Upper lobe of left lung (tissue), 4 donors: Measurements from ENCODE around the gene ACADL.

Experiments used
- POLR2AphosphoS5 ChIP-seq, 2 donors: sonication (generic); formaldehyde crosslinking; IDR thresholded peaks; one replicate each; pipeline ENCODE4 v1.5.1; 2017; ENCODE audit warnings: antibody characterized with exemption in 2 of 2
- TF ChIP-seq, protein P1 (sequence below), 6 experiments: fragments of 450-650 bp in 4 of 6; fragments of 200-600 bp in 2 of 6; sonication (generic) in 2 of 6; IDR thresholded peaks; one replicate each; pipeline ENCODE4 v1.5.1; 2016 to 2019; ENCODE audit warnings: antibody characterized with exemption in 6 of 6

DNA sequence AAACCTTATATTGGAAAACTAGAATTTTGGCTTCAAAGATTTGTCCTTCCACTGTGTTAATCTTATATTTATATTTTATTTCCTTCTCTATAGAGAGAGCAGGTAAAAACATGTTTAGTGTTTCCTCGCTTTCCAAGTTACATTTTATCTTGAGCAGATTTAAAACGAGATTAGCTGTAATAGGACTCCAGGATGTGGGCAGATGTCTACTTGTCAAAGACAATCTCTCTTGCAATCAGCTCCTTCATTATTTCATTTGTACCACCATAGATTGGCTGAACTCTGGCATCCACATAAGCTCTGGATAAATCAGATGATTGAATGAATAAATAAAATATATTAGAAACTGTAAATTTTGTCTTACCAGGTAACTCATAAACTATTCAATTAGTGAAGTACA is 36.5 kb downstream of the ACADL start:
- TF ChIP-seq, protein P1, sequence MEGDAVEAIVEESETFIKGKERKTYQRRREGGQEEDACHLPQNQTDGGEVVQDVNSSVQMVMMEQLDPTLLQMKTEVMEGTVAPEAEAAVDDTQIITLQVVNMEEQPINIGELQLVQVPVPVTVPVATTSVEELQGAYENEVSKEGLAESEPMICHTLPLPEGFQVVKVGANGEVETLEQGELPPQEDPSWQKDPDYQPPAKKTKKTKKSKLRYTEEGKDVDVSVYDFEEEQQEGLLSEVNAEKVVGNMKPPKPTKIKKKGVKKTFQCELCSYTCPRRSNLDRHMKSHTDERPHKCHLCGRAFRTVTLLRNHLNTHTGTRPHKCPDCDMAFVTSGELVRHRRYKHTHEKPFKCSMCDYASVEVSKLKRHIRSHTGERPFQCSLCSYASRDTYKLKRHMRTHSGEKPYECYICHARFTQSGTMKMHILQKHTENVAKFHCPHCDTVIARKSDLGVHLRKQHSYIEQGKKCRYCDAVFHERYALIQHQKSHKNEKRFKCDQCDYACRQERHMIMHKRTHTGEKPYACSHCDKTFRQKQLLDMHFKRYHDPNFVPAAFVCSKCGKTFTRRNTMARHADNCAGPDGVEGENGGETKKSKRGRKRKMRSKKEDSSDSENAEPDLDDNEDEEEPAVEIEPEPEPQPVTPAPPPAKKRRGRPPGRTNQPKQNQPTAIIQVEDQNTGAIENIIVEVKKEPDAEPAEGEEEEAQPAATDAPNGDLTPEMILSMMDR (IDR thresholded peaks at IDR 0.05), result no peak
- TF ChIP-seq POLR2AphosphoS5 (IDR thresholded peaks at IDR 0.05), result no peak
